Thyroid gland (tissue), 4 donors: Measurements from ENCODE around the gene ADH7.

Experiments
- POLR2A ChIP-seq, 2 donors: fragments of 450-650 bp; IDR thresholded peaks; one replicate each; pipeline ENCODE4 v1.6.1; 2017; ENCODE audit warnings: antibody characterized with exemption in 2 of 2, mild to moderate bottlenecking in 2 of 2, moderate library complexity in 1 of 2
- TF ChIP-seq, protein P1 (sequence below), 6 experiments: fragments of 200-600 bp in 3 of 6; fragments of 450-650 bp in 3 of 6; sonication (generic) in 3 of 6; IDR thresholded peaks; one replicate each; pipeline ENCODE4 v1.5.1; 2016 to 2019; ENCODE audit warnings: antibody characterized with exemption in 6 of 6, mild to moderate bottlenecking in 2 of 6, inconsistent platforms in 1 of 6, moderate library complexity in 1 of 6

DNA sequence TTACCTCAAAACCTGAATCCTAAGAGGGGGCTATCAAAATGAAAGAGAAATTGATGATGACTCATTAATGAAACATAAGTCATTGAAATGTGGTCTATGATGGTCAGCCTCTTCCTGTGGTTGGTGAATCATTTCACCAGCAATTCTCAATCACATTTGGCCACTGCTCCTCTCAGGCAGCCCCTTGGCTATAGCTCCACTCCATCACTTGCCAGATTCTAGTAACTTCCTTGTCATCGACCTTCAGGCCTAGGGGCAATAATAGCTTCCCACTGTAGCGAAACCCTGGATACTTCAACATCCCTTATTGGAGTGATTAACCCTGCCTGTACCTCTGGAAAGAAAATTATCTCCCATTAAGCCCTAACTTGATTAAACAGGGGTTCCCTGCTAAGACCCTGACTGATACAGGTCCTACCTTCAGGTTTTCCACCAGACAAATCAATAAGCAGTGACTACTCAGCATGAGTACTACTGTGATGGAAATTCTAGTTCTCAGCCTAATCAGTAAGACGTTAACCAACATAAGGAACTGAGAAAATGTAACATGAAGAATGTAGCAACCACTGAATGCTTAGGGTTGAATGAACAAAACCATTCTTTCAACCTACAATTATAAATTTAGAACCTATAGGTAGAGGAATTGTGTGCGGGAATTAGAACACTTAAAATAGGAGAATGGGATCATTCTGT, 30.4 kb downstream of the ADH7 start:
- TF ChIP-seq, protein P1, sequence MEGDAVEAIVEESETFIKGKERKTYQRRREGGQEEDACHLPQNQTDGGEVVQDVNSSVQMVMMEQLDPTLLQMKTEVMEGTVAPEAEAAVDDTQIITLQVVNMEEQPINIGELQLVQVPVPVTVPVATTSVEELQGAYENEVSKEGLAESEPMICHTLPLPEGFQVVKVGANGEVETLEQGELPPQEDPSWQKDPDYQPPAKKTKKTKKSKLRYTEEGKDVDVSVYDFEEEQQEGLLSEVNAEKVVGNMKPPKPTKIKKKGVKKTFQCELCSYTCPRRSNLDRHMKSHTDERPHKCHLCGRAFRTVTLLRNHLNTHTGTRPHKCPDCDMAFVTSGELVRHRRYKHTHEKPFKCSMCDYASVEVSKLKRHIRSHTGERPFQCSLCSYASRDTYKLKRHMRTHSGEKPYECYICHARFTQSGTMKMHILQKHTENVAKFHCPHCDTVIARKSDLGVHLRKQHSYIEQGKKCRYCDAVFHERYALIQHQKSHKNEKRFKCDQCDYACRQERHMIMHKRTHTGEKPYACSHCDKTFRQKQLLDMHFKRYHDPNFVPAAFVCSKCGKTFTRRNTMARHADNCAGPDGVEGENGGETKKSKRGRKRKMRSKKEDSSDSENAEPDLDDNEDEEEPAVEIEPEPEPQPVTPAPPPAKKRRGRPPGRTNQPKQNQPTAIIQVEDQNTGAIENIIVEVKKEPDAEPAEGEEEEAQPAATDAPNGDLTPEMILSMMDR (IDR thresholded peaks at IDR 0.05): no peak
- no peak for TF ChIP-seq POLR2A (IDR thresholded peaks at IDR 0.05)
